C4-2B (cell line): Measurements from ENCODE around the gene PKD1L1.

ENCODE experiments used
- ZFX ChIP-seq: fragments of 450-650 bp; IDR thresholded peaks from 2 replicates; pipeline ENCODE4 v1.6.1; 2017
- TF ChIP-seq, protein P1 (sequence below): fragments of 450-650 bp; conservative IDR thresholded peaks from 2 replicates; pipeline ENCODE4 v1.5.1; 2017; ENCODE audit warnings: mild to moderate bottlenecking

GRCh38 chr7:47890125-47890524 lies 58.1 kb downstream of the PKD1L1 start:
- TF ChIP-seq, protein P1, sequence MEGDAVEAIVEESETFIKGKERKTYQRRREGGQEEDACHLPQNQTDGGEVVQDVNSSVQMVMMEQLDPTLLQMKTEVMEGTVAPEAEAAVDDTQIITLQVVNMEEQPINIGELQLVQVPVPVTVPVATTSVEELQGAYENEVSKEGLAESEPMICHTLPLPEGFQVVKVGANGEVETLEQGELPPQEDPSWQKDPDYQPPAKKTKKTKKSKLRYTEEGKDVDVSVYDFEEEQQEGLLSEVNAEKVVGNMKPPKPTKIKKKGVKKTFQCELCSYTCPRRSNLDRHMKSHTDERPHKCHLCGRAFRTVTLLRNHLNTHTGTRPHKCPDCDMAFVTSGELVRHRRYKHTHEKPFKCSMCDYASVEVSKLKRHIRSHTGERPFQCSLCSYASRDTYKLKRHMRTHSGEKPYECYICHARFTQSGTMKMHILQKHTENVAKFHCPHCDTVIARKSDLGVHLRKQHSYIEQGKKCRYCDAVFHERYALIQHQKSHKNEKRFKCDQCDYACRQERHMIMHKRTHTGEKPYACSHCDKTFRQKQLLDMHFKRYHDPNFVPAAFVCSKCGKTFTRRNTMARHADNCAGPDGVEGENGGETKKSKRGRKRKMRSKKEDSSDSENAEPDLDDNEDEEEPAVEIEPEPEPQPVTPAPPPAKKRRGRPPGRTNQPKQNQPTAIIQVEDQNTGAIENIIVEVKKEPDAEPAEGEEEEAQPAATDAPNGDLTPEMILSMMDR, result no peak
- TF ChIP-seq ZFX, result no peak
